Cardiac muscle cell (in vitro differentiated cells and primary cell): ENCODE results near the gene SLC39A11. TPM values are rescaled to one million over a fixed set of nuclear protein-coding genes. Genes with fewer than 3 reads are reported as not detected.

Experiments used
- DNase-seq, 2 donors: peaks; one replicate each; pipeline versions ENCODE4 v3.0.0 to v3.0.0-alpha.2; 2010 to 2017; ENCODE audit warnings: low read depth in 1 of 2, low spot score in 1 of 2
- H3K27ac ChIP-seq: fragments of 200-600 bp; sonication (generic); 2 replicates; pipeline ENCODE4 v1.5.1; 2016
- H3K27me3 ChIP-seq: fragments of 200-600 bp; sonication (generic); 2 replicates; pipeline ENCODE4 v1.6.0; 2016; ENCODE audit warnings: control low read depth
- H3K36me3 ChIP-seq: fragments of 200-600 bp; sonication (generic); 2 replicates; pipeline ENCODE4 v1.5.1; 2016; ENCODE audit warnings: control low read depth
- H3K4me1 ChIP-seq: fragments of 200-600 bp; sonication (generic); 2 replicates; pipeline ENCODE4 v1.8.1; 2017; ENCODE audit warnings: low read depth, mild to moderate bottlenecking, mixed run types
- H3K4me3 ChIP-seq: fragments of 200-600 bp; sonication (generic); 2 replicates; pipeline ENCODE4 v1.5.1; 2016; ENCODE audit warnings: mild to moderate bottlenecking
- H3K9me3 ChIP-seq: fragments of 200-600 bp; sonication (generic); 2 replicates; pipeline ENCODE4 v1.5.1; 2017; ENCODE audit warnings: low read depth, mild to moderate bottlenecking, control low read depth
- polyA plus RNA-seq: library from polyadenylated mRNA; unstranded; fragments of >200 nt; fragmentation: Nextera tagmentation; extraction: Ambion mirVana; gene quantifications from 2 replicates; pipeline ENCODE4 v1.2.1, GENCODE V29; 2016
- total RNA-seq: library from RNA; depleted of rRNA; stranded (reverse); fragments of >200 nt; gene quantifications from 2 replicates; pipeline ENCODE4 v1.2.3, GENCODE V29; 2016
- TF ChIP-seq, protein P1 (sequence below): IDR thresholded peaks from 2 replicates; pipeline ENCODE4 v1.5.1; 2012; ENCODE audit warnings: low read depth, mild to moderate bottlenecking, low read length

Gene SLC39A11
- total and polyA plus RNA-seq, 2 experiments from 2014 or later = 5.9 to 11.7 TPM

DNA sequence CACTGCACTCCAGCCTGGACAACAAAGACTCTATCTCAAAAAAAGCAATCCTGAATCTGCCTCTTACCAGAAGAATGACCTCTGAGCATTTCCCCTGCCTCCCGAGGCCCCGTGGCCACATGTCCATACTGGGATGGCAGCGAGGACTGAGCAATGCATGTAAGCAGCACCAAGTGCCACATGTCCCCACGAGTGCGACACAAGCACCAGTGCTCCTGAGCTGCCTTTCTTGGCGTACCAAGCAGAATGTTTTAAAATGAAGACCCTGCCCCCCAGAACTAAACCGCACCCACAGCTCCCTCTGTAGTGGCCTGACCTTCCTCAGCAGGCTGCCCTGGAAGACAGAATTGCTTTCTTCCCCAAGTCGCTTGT is 373.3 kb downstream of the SLC39A11 start:
- Histone ChIP-seq H3K4me3 (no peak overlapping the region), H3K27ac (no peak overlapping the region), H3K4me1 (no peaks in the 10 kb centered on the region), H3K36me3 (no peaks in the 10 kb centered on the region), H3K27me3 (no peaks in the 10 kb centered on the region), H3K9me3 (no peaks in the 10 kb centered on the region)
- DNase-seq = no peak
- TF ChIP-seq, protein P1, sequence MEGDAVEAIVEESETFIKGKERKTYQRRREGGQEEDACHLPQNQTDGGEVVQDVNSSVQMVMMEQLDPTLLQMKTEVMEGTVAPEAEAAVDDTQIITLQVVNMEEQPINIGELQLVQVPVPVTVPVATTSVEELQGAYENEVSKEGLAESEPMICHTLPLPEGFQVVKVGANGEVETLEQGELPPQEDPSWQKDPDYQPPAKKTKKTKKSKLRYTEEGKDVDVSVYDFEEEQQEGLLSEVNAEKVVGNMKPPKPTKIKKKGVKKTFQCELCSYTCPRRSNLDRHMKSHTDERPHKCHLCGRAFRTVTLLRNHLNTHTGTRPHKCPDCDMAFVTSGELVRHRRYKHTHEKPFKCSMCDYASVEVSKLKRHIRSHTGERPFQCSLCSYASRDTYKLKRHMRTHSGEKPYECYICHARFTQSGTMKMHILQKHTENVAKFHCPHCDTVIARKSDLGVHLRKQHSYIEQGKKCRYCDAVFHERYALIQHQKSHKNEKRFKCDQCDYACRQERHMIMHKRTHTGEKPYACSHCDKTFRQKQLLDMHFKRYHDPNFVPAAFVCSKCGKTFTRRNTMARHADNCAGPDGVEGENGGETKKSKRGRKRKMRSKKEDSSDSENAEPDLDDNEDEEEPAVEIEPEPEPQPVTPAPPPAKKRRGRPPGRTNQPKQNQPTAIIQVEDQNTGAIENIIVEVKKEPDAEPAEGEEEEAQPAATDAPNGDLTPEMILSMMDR = no peak

DNA sequence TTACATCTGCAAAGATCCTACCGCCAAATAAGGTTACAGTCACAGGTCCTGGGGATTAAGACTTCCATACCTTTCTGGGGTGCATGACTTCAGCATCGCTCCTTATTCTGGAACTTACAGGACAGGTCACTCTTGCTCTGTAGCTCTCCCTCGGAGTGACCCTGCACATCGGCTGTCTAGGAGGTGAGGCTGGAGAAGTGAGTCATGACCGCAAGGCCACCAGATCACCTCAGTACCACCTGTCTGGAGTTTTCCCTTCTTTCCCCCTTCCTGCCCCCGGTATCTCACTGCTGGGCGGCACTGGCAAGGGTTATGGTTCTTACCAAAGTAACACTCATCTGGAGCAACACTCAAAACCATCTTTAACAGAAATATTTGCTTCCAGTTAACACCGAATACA is 374.8 kb downstream of the SLC39A11 start:
- TF ChIP-seq, protein P1 = no peak
- no peak overlapping the region for H3K27ac ChIP-seq
- H3K4me1 ChIP-seq = no peaks in the 10 kb centered on the region
- DNase-seq = no peak
- H3K27me3 ChIP-seq = no peaks in the 10 kb centered on the region
- H3K9me3 ChIP-seq = no peaks in the 10 kb centered on the region
- no peak overlapping the region for H3K4me3 ChIP-seq
- H3K36me3 ChIP-seq = no peaks in the 10 kb centered on the region

DNA sequence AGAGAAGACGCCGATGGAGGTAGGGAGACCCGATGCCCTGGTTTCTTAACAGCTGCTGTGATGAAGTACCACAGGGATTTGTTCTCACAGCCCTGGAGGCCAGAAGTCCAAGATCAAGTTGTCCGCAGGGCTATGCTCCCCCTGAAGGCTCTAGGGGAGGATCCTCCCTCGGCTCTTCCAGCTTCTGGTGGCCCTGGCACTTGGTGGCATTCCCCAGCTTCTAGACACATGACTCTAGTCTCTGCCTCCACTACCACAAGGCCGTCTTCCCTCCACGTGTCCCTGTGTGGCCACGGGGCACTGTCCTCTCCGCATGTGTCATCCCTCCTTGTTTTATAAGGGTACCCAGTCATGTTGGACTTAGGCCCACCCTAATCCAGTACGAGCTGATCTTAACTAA is 375.2 kb downstream of the SLC39A11 start:
- TF ChIP-seq, protein P1 = no peak
- Histone ChIP-seq H3K4me1 (no peaks in the 10 kb centered on the region), H3K36me3 (no peaks in the 10 kb centered on the region), H3K27me3 (no peaks in the 10 kb centered on the region), H3K9me3 (no peaks in the 10 kb centered on the region), H3K4me3 (no peak overlapping the region), H3K27ac (no peak overlapping the region)
- DNase-seq = no peak

DNA sequence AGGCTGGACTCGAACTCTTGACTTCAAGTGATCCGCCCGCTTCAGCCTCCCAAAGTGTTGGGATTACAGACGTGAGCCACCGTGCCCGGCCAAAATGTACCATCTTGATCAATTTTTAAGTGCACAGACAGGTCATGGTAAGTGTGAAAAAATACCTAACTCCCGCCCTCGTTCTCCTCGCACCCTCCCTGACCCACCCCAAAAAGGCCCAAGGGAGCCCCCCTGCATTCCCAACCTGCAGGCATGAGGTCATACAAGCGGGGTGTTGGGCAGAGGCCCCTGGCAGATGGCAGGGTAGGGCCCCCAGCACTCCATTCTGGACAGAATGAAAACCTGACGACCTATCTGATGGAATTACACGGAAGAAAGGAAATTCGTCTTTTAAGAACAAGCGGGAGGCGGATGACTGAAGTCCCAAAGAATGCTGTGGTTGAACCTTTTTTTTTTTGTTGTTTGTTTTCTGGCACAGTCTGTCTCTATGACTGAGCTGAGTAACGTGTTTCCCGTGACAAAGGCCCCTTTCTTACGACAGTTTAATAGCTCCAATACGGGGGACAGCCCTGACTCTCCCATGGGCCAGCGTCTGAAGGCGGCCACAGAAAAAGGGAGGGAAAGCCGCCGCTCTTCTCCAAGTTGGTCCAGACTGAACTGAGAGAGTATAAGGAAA is 376.4 kb downstream of the SLC39A11 start:
- no peak overlapping the region for H3K27ac ChIP-seq
- TF ChIP-seq, protein P1 = no peak
- no peaks in the 10 kb centered on the region for H3K9me3 ChIP-seq
- H3K4me1 ChIP-seq = no peaks in the 10 kb centered on the region
- no peaks in the 10 kb centered on the region for H3K36me3 ChIP-seq
- H3K4me3 ChIP-seq = no peak overlapping the region
- peak in 1 of 2 donors; percentile 93 for DNase-seq
- no peaks in the 10 kb centered on the region for H3K27me3 ChIP-seq

DNA sequence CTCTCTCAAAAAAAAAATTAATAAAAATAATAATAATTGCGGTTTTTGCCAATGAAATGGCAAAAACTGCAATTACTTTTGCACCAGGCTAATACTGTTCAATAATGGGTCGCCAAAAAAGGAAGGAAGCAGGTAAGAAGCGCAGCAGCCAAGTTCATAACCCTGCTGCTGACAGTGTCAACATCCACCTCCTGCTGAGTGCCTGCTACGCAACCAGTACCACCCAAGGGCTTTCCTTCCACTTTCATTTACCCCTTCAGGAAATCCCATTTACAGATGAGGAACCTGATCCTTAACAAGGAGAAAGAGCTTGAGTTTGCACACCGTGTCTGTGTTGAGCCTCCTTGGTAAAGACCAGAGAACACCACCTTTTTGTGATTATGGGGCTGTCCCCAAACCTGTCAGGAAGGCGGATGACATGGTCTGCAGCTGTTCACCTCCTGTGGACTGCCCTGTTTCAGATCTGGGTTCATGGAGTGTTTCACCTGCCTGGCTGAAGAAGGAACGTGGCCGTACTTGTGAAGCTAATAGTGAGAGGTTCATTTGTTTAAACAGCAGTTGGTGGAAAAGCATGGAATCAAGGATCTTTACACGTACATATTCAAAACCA is 378.0 kb downstream of the SLC39A11 start:
- H3K4me1 ChIP-seq = no peaks in the 10 kb centered on the region
- TF ChIP-seq, protein P1 = no peak
- H3K27me3 ChIP-seq = no peaks in the 10 kb centered on the region
- H3K4me3 ChIP-seq = no peak overlapping the region
- no peak overlapping the region for H3K27ac ChIP-seq
- no peak for DNase-seq
- H3K36me3 ChIP-seq = no peaks in the 10 kb centered on the region
- no peaks in the 10 kb centered on the region for H3K9me3 ChIP-seq
